ENCODE results near the gene P2RX7.

GRCh38 chr12:121154793-121155375 is 22.2 kb downstream of the P2RX7 start:
- TF ChIP-seq CTCF (conservative IDR thresholded peaks at IDR 0.05; ENCODE audit: low read depth, low read length) (no peak), EZH2 (IDR thresholded peaks at IDR 0.05; ENCODE audit: borderline replicate concordance, low read depth, low read length, poor library complexity, severe bottlenecking) (no peak)

All from A673 (cell line).